H9 (cell line): ENCODE measurements around the gene MUC2. TPM values are rescaled to one million over a fixed set of nuclear protein-coding genes. Genes with fewer than 3 reads are reported as not detected.

Experiments used
- DNase-seq: peaks from one replicate; pipeline ENCODE4 v3.0.0-alpha.2; 2017
- H2AFZ ChIP-seq: one replicate; pipeline ENCODE4 v1.6.1; 2013; ENCODE audit warnings: mild to moderate bottlenecking, low read length, control low read depth, moderate library complexity
- H2AK5ac ChIP-seq: 2 replicates; pipeline ENCODE4 v1.6.1; 2013; ENCODE audit warnings: low read length, control low read depth, mixed read lengths; ENCODE audit not compliant: insufficient read length
- H2BK120ac ChIP-seq: one replicate; pipeline ENCODE4 v1.6.1; 2013; ENCODE audit warnings: low read depth, mild to moderate bottlenecking, low read length, control low read depth, inconsistent platforms; ENCODE audit not compliant: poor library complexity, severe bottlenecking
- H2BK12ac ChIP-seq: 2 replicates; pipeline ENCODE4 v1.6.1; 2013; ENCODE audit warnings: low read length, control low read depth, mixed read lengths, low read depth; ENCODE audit not compliant: insufficient read length
- H2BK15ac ChIP-seq: 2 replicates; pipeline ENCODE4 v1.6.1; 2013; ENCODE audit warnings: low read depth, low read length, control low read depth
- H2BK20ac ChIP-seq: one replicate; pipeline ENCODE4 v1.6.1; 2013; ENCODE audit warnings: low read depth, mild to moderate bottlenecking, low read length, control low read depth, inconsistent platforms; ENCODE audit not compliant: poor library complexity, severe bottlenecking
- H2BK5ac ChIP-seq: 2 replicates; pipeline ENCODE4 v1.6.1; 2013; ENCODE audit warnings: low read length, control low read depth, mixed read lengths; ENCODE audit not compliant: insufficient read length
- H3K14ac ChIP-seq: 2 replicates; pipeline ENCODE4 v1.6.1; 2013; ENCODE audit warnings: low read length, control low read depth; ENCODE audit not compliant: insufficient read depth
- H3K18ac ChIP-seq: 2 replicates; pipeline ENCODE4 v1.6.1; 2013; ENCODE audit warnings: low read depth, mild to moderate bottlenecking, mixed read lengths, low read length, control low read depth; ENCODE audit not compliant: insufficient read length
- H3K23ac ChIP-seq: 2 replicates; pipeline ENCODE4 v1.6.1; 2013; ENCODE audit warnings: low read length, control low read depth, mixed read lengths, low read depth; ENCODE audit not compliant: insufficient read length
- H3K23me2 ChIP-seq: 2 replicates; pipeline ENCODE4 v1.6.1; 2013; ENCODE audit warnings: low read depth, mild to moderate bottlenecking, mixed read lengths, low read length, control low read depth; ENCODE audit not compliant: insufficient read length, poor library complexity, severe bottlenecking
- H3K27ac ChIP-seq: 2 replicates; pipeline ENCODE4 v1.5.1; 2013; ENCODE audit warnings: low read length, control low read depth, mixed read lengths, low read depth; ENCODE audit not compliant: insufficient read length
- H3K27me3 ChIP-seq: 2 replicates; pipeline ENCODE4 v1.6.1; 2013; ENCODE audit warnings: low read length, control low read depth, inconsistent platforms; ENCODE audit not compliant: insufficient read depth
- H3K4ac ChIP-seq: 2 replicates; pipeline ENCODE4 v1.6.1; 2013; ENCODE audit warnings: low read depth, mild to moderate bottlenecking, control low read depth, inconsistent platforms, low read length, moderate library complexity
- H3K4me1 ChIP-seq: 2 replicates; pipeline ENCODE4 v1.6.1; 2013; ENCODE audit warnings: low read length, control low read depth, inconsistent platforms; ENCODE audit not compliant: insufficient read depth
- H3K4me2 ChIP-seq: 2 replicates; pipeline ENCODE4 v1.6.1; 2013; ENCODE audit warnings: low read length, control low read depth, mixed read lengths; ENCODE audit not compliant: insufficient read length, insufficient read depth
- H3K56ac ChIP-seq: 2 replicates; pipeline ENCODE4 v1.6.1; 2013; ENCODE audit warnings: low read depth, mild to moderate bottlenecking, mixed read lengths, low read length, control low read depth; ENCODE audit not compliant: insufficient read length
- H3K79me1 ChIP-seq: 2 replicates; pipeline ENCODE4 v1.6.1; 2013; ENCODE audit warnings: low read depth, mild to moderate bottlenecking, moderate library complexity, low read length, control low read depth, inconsistent platforms; ENCODE audit not compliant: insufficient read depth, poor library complexity, severe bottlenecking
- H3K79me2 ChIP-seq: 2 replicates; pipeline ENCODE4 v1.6.1; 2013; ENCODE audit warnings: low read length, control low read depth, inconsistent platforms; ENCODE audit not compliant: insufficient read depth
- H3K9ac ChIP-seq: 2 replicates; pipeline ENCODE4 v1.6.1; 2013; ENCODE audit warnings: low read length, control low read depth, mixed read lengths; ENCODE audit not compliant: insufficient read length; ENCODE audit errors: extremely low read depth
- H3K9me3 ChIP-seq: one replicate; pipeline ENCODE4 v1.6.1; 2013; ENCODE audit warnings: low read depth, low read length, inconsistent platforms; ENCODE audit not compliant: control insufficient read depth
- H3T11ph ChIP-seq: one replicate; pipeline ENCODE4 v1.6.1; 2013; ENCODE audit warnings: mild to moderate bottlenecking, low read length, control low read depth, inconsistent platforms
- H4K20me1 ChIP-seq: one replicate; pipeline ENCODE4 v1.6.1; 2013; ENCODE audit not compliant: control insufficient read depth, insufficient read length, insufficient read depth
- H4K5ac ChIP-seq: 2 replicates; pipeline ENCODE4 v1.6.1; 2013; ENCODE audit warnings: low read depth, mild to moderate bottlenecking, mixed read lengths, low read length, control low read depth; ENCODE audit not compliant: insufficient read length
- H4K8ac ChIP-seq: replicated peaks from 2 replicates; pipeline ENCODE4 v1.6.1; 2013; ENCODE audit warnings: low read length, control low read depth, mixed read lengths, low read depth; ENCODE audit not compliant: insufficient read length
- H4K91ac ChIP-seq: 2 replicates; pipeline ENCODE4 v1.6.1; 2013; ENCODE audit warnings: low read depth, mild to moderate bottlenecking, moderate library complexity, mixed read lengths, low read length, control low read depth; ENCODE audit not compliant: insufficient read length
- H3K27ac Mint-ChIP-seq, 3 experiments: 2 replicates in 2 of 3; 3 replicates in 1 of 3; pipeline ENCODE4 v1.8.0; 2020 to 2021; ENCODE audit warnings: mixed read lengths in 3 of 3, mild to moderate bottlenecking in 1 of 3, moderate library complexity in 1 of 3
- H3K27me3 Mint-ChIP-seq: 2 replicates; pipeline ENCODE4 v1.8.0; 2021; ENCODE audit warnings: low read depth, mild to moderate bottlenecking, moderate library complexity, mixed read lengths
- H3K36me3 Mint-ChIP-seq, 3 experiments: 2 replicates in 2 of 3; 3 replicates in 1 of 3; pipeline ENCODE4 v1.8.0; 2020 to 2021; ENCODE audit warnings: low read depth in 3 of 3, mixed read lengths in 3 of 3; ENCODE audit not compliant: insufficient read depth in 1 of 3
- H3K4me1 Mint-ChIP-seq, 2 experiments: 2 replicates each; pipeline ENCODE4 v1.8.0; 2020; ENCODE audit warnings: mixed read lengths in 2 of 2
- H3K4me3 Mint-ChIP-seq, 2 experiments: 2 replicates in 1 of 2; 3 replicates in 1 of 2; pipeline ENCODE4 v1.8.0; 2020 to 2021; ENCODE audit warnings: mild to moderate bottlenecking in 2 of 2, mixed read lengths in 2 of 2, moderate library complexity in 1 of 2
- H3K9me3 Mint-ChIP-seq, 2 experiments: 2 replicates in 1 of 2; 3 replicates in 1 of 2; pipeline ENCODE4 v1.8.0; 2020; ENCODE audit warnings: mild to moderate bottlenecking in 2 of 2, mixed read lengths in 2 of 2, moderate library complexity in 1 of 2
- WGBS: extraction: QIAGEN DNeasy Blood & Tissue Kit; methylation state at CpG from one replicate; pipeline ENCODE4 v1.1.7; 2013; ENCODE audit warnings: missing lambda C conversion rate, low lambda C conversion rate, mixed read lengths; ENCODE audit not compliant: insufficient read length; ENCODE audit errors: extremely low coverage; 5-methylcytosine and 5-hydroxymethylcytosine counted together
- total RNA-seq: library from RNA; stranded (reverse); gene quantifications from 2 replicates; pipeline ENCODE4 v1.2.1, GENCODE V29; 2021
- TF ChIP-seq, protein P1 (sequence below): fragments of 200-600 bp; sonication (generic); conservative IDR thresholded peaks from 3 replicates; pipeline ENCODE4 v1.8.0; 2021; ENCODE audit warnings: antibody characterized with exemption, mild to moderate bottlenecking

The MUC2 gene
- total RNA-seq, 1 experiment from 2014 or later: not detected

DNA sequence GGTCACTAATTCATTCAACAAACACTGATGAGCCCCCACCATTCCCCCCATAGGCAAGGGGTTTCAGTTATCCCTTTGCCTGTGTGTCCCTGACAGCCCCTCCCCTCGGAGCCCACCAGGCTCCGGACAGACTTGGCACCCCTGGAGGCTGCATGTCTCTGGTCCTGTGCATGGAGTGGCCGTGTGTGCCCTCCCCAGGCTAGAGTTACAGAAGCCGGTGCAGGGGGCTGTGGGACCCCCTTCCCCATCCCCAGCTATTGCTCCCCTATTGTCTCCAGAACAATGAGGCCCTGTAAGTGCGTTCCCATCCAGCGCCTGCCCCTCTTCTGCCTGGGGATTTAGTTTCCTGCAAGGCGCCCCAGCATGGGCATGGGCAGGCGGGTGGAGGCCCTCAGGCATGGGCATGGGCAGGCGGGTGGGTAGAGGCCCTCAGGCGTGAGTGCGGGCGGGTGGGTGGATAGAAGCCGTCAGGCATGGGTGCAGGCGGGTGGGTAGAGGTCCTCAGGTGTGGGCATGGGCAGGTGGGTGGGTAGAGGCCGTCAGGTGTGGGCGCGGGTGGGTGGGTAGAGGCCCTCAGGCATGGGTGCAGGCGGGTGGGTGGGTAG is 1.5 kb downstream of the MUC2 start:
- Histone ChIP-seq H3K9ac (no peak overlapping the region), H3K23me2 (no peaks in the 10 kb centered on the region), H3K27me3 (no peaks in the 10 kb centered on the region), H2AK5ac (no peak overlapping the region), H2AFZ (no peak overlapping the region), H3K9me3 (no peaks in the 10 kb centered on the region), H3K79me1 (no peaks in the 10 kb centered on the region), H3K14ac (no peak overlapping the region), H3K4ac (no peak overlapping the region), H2BK20ac (no peak overlapping the region), H3K4me2 (no peak overlapping the region), H3K18ac (no peak overlapping the region), H2BK15ac (no peak overlapping the region), H4K91ac (no peak overlapping the region), H4K20me1 (no peaks in the 10 kb centered on the region), H3K27ac (no peak overlapping the region), H3K4me1 (no peaks in the 10 kb centered on the region), H2BK12ac (no peak overlapping the region), H2BK120ac (no peak overlapping the region), H3T11ph (no peak overlapping the region), H2BK5ac (no peak overlapping the region), H3K23ac (no peak overlapping the region), H4K5ac (no peak overlapping the region), H4K8ac (no peak overlapping the region), H3K79me2 (no peaks in the 10 kb centered on the region), H3K56ac (no peak overlapping the region)
- WGBS: no CpG with 5 or more reads among the region's 18 CpGs
- Mint-ChIP-seq H3K27me3 (no peaks in the 10 kb centered on the region), H3K4me3 (no peak overlapping the region), H3K9me3 (no peaks in the 10 kb centered on the region), H3K36me3 (no peaks in the 10 kb centered on the region), H3K27ac (no peak overlapping the region), H3K4me1 (peaks cover 3 to 5% of the 10 kb centered on the region in 2 experiments; a peak in 3 of 4 replicates)
- TF ChIP-seq, protein P1, sequence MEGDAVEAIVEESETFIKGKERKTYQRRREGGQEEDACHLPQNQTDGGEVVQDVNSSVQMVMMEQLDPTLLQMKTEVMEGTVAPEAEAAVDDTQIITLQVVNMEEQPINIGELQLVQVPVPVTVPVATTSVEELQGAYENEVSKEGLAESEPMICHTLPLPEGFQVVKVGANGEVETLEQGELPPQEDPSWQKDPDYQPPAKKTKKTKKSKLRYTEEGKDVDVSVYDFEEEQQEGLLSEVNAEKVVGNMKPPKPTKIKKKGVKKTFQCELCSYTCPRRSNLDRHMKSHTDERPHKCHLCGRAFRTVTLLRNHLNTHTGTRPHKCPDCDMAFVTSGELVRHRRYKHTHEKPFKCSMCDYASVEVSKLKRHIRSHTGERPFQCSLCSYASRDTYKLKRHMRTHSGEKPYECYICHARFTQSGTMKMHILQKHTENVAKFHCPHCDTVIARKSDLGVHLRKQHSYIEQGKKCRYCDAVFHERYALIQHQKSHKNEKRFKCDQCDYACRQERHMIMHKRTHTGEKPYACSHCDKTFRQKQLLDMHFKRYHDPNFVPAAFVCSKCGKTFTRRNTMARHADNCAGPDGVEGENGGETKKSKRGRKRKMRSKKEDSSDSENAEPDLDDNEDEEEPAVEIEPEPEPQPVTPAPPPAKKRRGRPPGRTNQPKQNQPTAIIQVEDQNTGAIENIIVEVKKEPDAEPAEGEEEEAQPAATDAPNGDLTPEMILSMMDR: no peak
- no peak for DNase-seq
